Measurements from ENCODE around the gene AP2M1.
"Not testable (repeated sequence)": the region's sequence is repeated elsewhere in the genome, so short reads cannot be mapped to it uniquely, and the experiment has no call there.

The AP2M1 gene

DNA sequence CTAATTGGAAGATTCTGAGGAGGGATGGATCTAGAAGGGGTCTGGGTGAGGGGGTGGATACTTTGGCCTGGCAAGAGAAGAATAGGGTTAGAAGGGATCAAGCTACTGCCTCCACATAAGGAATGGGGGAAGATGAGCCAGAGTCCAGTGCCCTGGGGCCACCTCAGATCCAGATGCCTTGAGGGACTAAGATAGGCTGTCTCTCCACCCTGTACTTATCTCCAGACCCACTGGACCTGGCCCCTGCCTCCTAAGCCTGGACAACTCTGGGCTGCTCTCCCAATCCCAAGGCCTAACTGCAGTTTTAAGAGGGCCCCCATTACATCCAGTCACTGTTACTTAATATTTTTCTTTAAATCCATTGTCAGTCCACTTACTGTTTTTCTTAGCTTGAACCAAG lies 17.4 kb upstream of the AP2M1 start:
- no peak for DNase-seq (ENCODE audit: low read depth, low spot score)

GRCh38 chr3:184158404-184158803 lies 16.3 kb upstream of the AP2M1 start:
- DNase-seq (ENCODE audit: low read depth, low spot score) = no peak

DNA sequence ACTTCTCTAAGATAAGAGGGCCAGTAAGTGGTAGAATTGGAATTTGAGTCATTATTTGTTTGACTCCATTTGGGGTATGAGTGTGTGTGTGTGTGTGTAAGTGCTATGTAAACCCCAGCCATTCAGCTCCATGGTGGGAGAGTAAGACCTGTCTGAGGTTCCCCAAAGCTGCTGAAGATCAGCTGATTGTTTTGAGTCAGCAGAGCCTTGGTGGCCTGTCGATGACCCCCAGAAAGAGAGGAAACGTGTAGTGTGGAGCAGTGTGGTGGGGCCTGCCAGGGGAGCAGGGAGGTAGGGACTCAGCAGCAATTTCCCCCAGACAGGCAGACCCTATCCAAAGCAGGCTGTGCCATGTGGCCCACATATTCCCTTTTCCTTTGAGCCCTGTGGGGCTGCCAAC lies 14.2 kb upstream of the AP2M1 start:
- no peak for DNase-seq (ENCODE audit: low read depth, low spot score)

GRCh38 chr3:184162571-184163070 lies 12.0 kb upstream of the AP2M1 start:
- DNase-seq (ENCODE audit: low read depth, low spot score) = not testable (repeated sequence)

DNA sequence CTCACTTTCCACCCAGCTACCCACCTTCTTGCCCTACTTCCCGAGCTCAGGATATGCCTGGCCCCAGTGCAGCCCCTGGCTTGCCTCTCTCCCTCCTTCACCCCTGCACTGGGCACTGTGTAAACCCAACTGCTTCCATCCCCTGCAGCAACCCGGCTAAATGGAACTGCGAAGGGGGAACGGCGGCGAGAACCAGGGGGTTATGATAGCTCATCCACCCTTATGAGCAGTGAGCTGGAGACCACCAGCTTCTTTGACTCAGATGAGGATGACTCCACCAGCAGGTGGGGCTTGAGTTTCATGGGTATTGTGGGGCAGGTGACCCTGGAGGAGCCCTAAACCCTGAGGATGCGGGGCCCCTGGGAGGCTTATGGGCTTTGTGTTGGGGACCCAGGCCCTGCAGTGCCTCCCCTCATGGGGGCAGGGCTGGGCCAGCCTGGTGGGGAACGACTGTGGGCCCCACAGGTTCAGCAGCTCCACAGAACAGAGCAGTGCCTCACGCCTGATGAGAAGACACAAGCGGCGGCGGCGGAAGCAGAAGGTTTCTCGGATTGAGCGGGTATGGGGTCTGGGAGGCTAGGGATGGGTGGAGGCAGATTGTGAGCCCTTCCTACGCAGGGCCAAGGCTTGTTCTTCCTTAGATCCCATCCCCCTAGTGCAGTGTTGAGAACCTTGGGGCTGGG lies 9.9 kb upstream of the AP2M1 start:
- no peak for DNase-seq (ENCODE audit: low read depth, low spot score)

DNA sequence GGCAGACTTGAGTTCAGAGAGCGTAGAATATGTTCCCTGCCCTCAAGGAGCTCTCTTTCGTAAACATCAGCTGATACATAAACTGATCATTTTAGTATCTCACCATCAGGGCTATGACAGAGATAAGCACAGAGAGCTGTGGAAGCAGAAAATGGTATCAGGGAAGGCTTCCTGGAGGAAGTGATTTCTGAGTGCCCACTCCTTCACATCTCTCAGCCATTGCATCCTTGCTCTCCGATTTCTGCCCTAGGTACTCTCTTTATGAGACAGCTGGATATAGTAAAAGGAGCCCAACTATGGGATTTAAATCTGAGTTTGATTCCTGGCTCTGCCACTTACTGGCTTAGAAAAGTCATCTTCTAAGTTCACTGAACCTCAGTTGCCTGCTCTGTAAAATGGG lies 9.1 kb upstream of the AP2M1 start:
- DNase-seq (ENCODE audit: low read depth, low spot score) = no peak

DNA sequence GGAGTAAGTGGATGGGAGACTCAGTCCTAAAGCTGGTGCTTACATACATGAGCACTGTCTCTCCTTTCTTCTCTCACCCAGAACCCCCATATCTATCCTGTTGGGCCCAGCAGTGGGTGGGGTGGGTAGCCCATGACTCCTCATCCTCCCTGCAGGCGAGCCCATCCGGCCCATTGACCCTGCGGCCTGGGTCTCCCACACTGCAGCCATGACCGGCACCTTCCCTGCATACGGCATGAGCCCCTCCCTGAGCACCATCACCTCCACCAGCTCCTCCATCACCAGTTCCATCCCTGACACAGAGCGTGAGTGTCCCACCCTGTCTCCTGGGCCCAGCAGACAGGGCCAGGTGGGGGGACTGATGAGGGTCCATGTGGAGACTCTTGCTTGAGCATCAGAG lies 8.0 kb upstream of the AP2M1 start:
- no peak for DNase-seq (ENCODE audit: low read depth, low spot score)

DNA sequence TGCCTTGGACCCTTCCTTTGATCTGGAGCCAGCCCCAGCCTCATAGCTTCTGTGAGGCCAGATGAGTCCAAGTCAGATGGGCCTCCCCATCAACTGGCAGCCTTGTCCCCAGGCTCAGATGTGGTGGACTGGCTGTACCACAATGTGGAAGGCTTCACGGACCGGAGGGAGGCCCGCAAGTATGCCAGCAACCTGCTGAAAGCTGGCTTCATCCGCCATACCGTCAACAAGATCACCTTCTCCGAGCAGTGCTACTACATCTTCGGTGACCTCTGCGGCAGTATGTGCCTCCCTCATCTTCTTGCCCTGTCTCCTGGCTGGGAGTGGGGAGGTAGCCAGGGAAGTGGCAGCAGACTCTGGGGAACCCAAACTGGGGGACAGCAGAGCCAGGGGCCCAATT lies 6.9 kb upstream of the AP2M1 start:
- no peak for DNase-seq (ENCODE audit: low read depth, low spot score)

DNA sequence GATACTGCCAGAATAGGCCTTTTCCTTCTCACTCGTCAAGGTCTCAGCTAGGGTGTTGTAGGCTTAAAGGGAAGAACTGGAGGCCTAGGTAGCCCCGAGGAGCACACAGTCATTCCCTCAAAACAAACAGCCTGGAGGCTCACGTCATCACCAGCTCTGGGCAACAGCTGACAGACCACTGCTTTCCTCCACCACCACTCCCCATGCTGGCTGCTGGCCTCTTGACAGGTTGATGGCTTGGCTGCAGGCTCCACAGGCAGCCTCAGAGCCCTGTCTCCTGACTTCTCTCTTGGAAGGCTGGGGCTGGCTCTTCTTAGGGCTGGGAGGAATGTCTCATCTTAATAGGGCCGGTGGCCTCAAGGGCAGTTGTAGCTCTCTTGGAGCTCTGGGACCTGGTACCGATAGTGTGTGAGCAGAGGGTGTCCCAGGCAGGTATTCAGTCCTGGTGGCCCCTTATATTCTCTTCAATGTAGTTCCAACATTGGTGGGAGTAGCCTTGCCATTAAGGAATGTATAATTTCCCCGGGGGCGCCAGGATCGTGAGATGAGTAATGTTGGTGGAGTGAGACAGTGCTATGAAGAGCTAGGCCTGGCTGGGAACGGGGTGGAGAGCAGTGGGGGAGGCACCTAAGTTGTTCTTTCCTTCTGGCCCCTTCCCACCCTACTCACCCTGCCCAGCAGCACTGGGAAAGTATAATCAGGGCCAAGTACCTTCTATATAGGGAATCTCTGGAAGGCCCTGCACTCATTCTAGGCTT lies 6.1 kb upstream of the AP2M1 start:
- DNase-seq (ENCODE audit: low read depth, low spot score) = no peak

GRCh38 chr3:184169896-184170875 lies 4.5 kb upstream of the AP2M1 start:
- no peak for DNase-seq (ENCODE audit: low read depth, low spot score)

- no peak for DNase-seq (ENCODE audit: low read depth, low spot score)
Measured at GRCh38 chr3:184171562-184171961, 3.1 kb upstream of the AP2M1 start.

DNA sequence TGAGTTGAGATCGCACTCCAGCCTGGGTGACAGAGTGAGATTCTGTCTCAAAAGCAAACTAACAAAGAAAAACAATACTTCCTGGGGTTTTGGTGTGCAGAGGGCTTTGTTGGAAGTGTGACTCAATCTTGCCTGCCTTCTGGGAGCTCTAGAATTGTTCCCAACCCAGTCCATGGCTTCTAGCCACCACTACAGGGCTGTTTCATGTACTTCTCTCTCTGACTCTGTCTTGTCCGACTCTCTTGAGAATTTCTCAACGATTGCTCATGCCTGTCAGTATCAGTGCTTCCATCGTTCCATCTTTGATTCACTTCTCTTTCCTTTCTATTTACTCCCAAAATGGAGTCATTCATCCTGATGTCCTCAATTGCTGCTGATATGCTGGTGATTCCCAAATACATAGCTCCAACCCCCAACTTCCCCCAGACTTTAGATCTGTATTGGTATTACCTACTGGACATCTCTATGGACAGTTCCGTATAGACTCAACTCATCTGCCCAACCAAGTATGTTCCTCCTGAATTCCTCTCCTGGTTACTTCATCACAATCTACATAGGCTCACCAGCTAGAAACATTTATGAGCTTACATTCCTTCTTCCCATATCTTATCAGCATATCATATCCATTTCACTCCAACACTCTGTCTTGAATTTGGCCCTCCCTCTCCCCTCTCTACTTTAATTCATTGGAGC lies 1.8 kb upstream of the AP2M1 start:
- DNase-seq (ENCODE audit: low read depth, low spot score) = no peak

GRCh38 chr3:184173374-184173722 lies 1.3 kb upstream of the AP2M1 start:
- no peak for DNase-seq (ENCODE audit: low read depth, low spot score)

- DNase-seq (ENCODE audit: low read depth, low spot score) = no peak
Measured at GRCh38 chr3:184174284-184174645, 390 bp upstream of the AP2M1 start.

DNA sequence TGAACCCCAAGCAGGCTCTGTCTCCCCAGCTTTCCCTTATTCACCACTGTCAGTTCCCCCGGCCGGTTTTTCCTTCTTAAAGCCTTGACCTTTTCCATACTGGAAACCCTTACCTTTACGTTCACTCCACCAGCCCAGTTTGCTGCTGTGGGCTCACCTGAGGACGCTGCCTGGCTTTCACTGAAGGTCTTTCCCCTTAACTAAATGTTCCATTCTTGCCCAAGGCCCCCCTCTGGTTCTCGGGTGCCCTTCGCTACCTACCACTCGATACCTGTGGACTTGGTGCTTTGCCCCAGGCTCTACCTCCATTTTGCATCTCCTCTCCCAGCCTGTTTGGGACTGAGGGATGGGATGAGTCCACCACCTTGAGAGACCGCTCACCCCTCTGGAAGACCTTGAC lies 851 bp downstream of the AP2M1 start:
- no peak for DNase-seq (ENCODE audit: low read depth, low spot score)

- no peak for DNase-seq (ENCODE audit: low read depth, low spot score)
Measured at GRCh38 chr3:184175981-184176376, 1.3 kb downstream of the AP2M1 start.

DNA sequence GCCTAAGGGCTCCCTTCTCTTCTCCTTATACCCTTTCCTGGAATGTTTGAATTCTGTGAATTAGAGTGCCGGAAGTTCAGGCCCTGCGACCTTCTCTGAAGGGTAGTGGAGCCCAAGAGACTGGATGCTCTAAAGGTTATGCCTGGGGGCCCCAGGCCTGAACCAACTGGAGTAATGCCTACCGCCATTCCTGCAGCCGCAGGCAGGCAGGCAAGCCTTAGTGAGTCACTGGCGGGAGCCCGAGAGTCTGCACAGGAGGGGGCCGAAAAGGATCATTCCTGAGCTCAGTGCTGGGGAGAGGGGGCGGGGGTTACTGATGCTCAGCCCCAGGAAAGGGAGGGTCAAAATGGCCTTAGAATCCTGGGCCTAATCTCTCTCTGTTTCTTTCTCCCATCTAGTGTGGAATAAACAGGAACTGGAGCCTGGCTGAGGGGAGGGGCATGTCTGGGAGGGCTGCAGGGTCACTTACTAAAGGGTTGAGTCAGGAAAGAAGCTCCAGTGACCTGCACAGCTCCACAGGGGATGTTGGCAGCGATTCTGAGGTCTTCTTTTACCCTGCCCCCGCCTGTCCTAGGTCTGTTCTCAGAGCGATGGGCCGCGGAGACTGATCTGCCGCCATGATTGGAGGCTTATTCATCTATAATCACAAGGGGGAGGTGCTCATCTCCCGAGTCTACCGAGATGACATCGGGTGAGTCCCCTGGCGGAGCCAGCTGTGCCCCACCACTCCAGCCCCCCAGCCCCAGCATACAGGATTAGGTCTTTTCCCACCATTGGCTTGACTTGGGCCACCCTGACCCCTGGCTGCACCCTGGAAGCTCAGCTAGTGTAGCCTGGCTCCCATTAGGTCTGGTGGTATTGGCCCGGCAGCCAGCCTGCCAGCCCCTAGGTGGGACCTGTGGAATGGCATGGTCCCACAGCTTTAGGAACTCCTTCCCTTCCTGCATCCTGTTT lies 2.0 kb downstream of the AP2M1 start:
- peak; percentile 78 for DNase-seq (ENCODE audit: low read depth, low spot score)

GRCh38 chr3:184177331-184177731 lies 2.7 kb downstream of the AP2M1 start:
- no peak for DNase-seq (ENCODE audit: low read depth, low spot score)

DNA sequence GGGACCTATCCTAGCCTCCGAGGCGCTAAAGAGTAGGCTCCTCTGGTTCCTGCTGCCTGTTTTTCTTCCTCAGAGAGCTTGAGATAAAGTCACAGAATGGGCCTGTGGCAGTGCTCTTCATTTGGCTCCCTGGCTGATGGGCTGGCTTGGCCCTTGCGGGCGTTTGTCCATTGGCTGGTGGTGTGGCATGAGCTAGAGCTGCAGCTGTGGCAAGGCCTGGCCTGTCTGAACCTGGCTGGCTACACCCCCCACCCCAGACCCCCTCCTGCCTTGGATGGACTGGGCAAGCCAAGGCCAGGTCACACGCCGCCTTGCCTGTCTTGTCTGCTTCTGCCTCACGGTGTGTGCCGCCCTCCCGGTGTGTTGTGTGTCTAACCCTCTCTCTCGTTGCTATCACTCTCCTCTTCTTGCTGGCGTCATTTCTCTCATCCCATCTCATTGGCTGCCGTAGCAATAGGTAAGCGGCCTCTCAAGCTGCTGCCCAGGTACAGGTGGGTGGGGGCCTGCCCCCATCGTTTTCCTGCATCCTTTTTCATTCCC lies 3.2 kb downstream of the AP2M1 start:
- no peak for DNase-seq (ENCODE audit: low read depth, low spot score)

DNA sequence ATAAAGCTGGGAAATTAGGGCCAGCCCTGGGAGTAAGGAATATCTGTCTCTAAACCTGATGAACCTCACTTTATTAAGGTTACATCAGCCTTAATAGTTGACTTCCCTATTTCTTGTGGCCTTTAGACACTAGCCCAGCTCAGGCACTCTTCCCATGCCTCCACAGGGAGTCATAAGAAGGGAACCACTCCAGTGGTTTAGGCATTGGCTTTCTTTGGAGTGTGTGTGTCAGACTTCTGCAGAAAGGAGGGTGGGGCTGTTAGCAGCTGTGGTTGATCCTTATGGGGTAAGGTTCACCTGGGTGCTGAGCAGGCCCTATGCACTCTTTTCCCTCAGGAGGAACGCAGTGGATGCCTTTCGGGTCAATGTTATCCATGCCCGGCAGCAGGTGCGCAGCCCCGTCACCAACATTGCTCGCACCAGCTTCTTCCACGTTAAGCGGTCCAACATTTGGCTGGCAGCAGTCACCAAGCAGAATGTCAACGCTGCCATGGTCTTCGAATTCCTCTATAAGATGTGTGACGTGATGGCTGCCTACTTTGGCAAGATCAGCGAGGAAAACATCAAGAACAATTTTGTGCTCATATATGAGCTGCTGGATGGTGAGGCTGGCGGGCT lies 4.0 kb downstream of the AP2M1 start:
- DNase-seq (ENCODE audit: low read depth, low spot score) = no peak
